Right hindlimb (tissue), 1 donor: ENCODE measurements around the gene ZFR.
A peak's percentile ranks its signal among the peaks of the same experiment; 100 is the strongest.
"Not testable (repeated sequence)": the region's sequence is repeated elsewhere in the genome, so short reads cannot be mapped to it uniquely, and the experiment has no call there.

Source experiments
- DNase-seq: peaks from one replicate; pipeline ENCODE4 v3.0.0-alpha.2; 2018

Gene ZFR

GRCh38 chr5:32355686-32356085 is 88.9 kb downstream of the ZFR start:
- no peak for DNase-seq

GRCh38 chr5:32353420-32353819 is 91.1 kb downstream of the ZFR start:
- DNase-seq, result no peak

GRCh38 chr5:32352685-32353084 is 91.9 kb downstream of the ZFR start:
- DNase-seq, result no peak

GRCh38 chr5:32346869-32347268 is 97.7 kb downstream of the ZFR start:
- no peak for DNase-seq

- no peak for DNase-seq
Observed at GRCh38 chr5:32343058-32343672, 101.4 kb downstream of the ZFR start.

- no peak for DNase-seq
Observed at GRCh38 chr5:32342656-32343055, 101.9 kb downstream of the ZFR start.

GRCh38 chr5:32339878-32340277 is 104.7 kb downstream of the ZFR start:
- no peak for DNase-seq

- DNase-seq, result no peak
Observed at GRCh38 chr5:32339198-32339597, 105.3 kb downstream of the ZFR start.

GRCh38 chr5:32332966-32333365 is 111.6 kb downstream of the ZFR start:
- no peak for DNase-seq

- DNase-seq, result no peak
Observed at GRCh38 chr5:32332361-32332760, 112.2 kb downstream of the ZFR start.

- DNase-seq, result no peak
Observed at GRCh38 chr5:32331935-32332274, 112.6 kb downstream of the ZFR start.

- DNase-seq, result peak; percentile 43
Observed at GRCh38 chr5:32331217-32331934, 113.2 kb downstream of the ZFR start.

GRCh38 chr5:32330126-32330971 is 114.2 kb downstream of the ZFR start:
- no peak for DNase-seq

- DNase-seq, result peak; percentile 60
Observed at GRCh38 chr5:32329395-32329834, 115.1 kb downstream of the ZFR start.

GRCh38 chr5:32326216-32326772 is 118.2 kb downstream of the ZFR start:
- no peak for DNase-seq

- DNase-seq, result no peak
Observed at GRCh38 chr5:32325616-32326015, 118.9 kb downstream of the ZFR start.

GRCh38 chr5:32325062-32325461 is 119.5 kb downstream of the ZFR start:
- peak; percentile 68 for DNase-seq

- no peak for DNase-seq
Observed at GRCh38 chr5:32323741-32324140, 120.8 kb downstream of the ZFR start.

- DNase-seq, result no peak
Observed at GRCh38 chr5:32322882-32323281, 121.7 kb downstream of the ZFR start.

- not testable (repeated sequence) for DNase-seq
Observed at GRCh38 chr5:32321787-32322186, 122.8 kb downstream of the ZFR start.

GRCh38 chr5:32320576-32320975 is 124.0 kb downstream of the ZFR start:
- no peak for DNase-seq

- no peak for DNase-seq
Observed at GRCh38 chr5:32319926-32320543, 124.5 kb downstream of the ZFR start.

- no peak for DNase-seq
Observed at GRCh38 chr5:32319392-32319791, 125.1 kb downstream of the ZFR start.
